ENCODE results near the gene DGKB. TPM values are rescaled to one million over a fixed set of nuclear protein-coding genes. Genes with fewer than 3 reads are reported as not detected.

DGKB gene
- total RNA-seq, 2 experiments from 2014 or later = not detected

- ATAC-seq (ENCODE audit: low read depth) (no peak), DNase-seq (no peak)
- Mint-ChIP-seq H3K36me3 (no peaks in the 10 kb centered on the region), H3K27ac (no peak overlapping the region), H3K27me3 (no peaks in the 10 kb centered on the region), H3K9me3 (peaks cover 11% of the 10 kb centered on the region), H3K4me1 (no peaks in the 10 kb centered on the region), H3K4me3 (no peak overlapping the region)
- POLR2A ChIA-PET = no interaction called here
Measured at GRCh38 chr7:14583518-14583917, 319.0 kb downstream of the DGKB start.

GRCh38 chr7:14582010-14582409 is 320.5 kb downstream of the DGKB start:
- DNase-seq (no peak), ATAC-seq (ENCODE audit: low read depth) (no peak)
- Mint-ChIP-seq H3K27me3 (no peaks in the 10 kb centered on the region), H3K27ac (no peak overlapping the region), H3K9me3 (peaks cover 11% of the 10 kb centered on the region), H3K4me3 (no peak overlapping the region), H3K4me1 (no peaks in the 10 kb centered on the region), H3K36me3 (no peaks in the 10 kb centered on the region)
- POLR2A ChIA-PET = no interaction called here

GRCh38 chr7:14579971-14580370 is 322.6 kb downstream of the DGKB start:
- no peak for ATAC-seq (ENCODE audit: low read depth)
- POLR2A ChIA-PET = no interaction called here
- no peaks in the 10 kb centered on the region for H3K27me3 Mint-ChIP-seq
- no peaks in the 10 kb centered on the region for H3K36me3 Mint-ChIP-seq
- DNase-seq = no peak
- no peak overlapping the region for H3K4me3 Mint-ChIP-seq
- H3K4me1 Mint-ChIP-seq = no peaks in the 10 kb centered on the region
- peaks cover 5% of the 10 kb centered on the region for H3K9me3 Mint-ChIP-seq
- no peak overlapping the region for H3K27ac Mint-ChIP-seq

GRCh38 chr7:14576578-14576977 is 326.0 kb downstream of the DGKB start:
- Mint-ChIP-seq H3K27me3 (no peaks in the 10 kb centered on the region), H3K36me3 (no peaks in the 10 kb centered on the region), H3K4me3 (no peak overlapping the region), H3K9me3 (peaks cover 1% of the 10 kb centered on the region), H3K27ac (no peak overlapping the region), H3K4me1 (no peaks in the 10 kb centered on the region)
- POLR2A ChIA-PET = no interaction called here
- DNase-seq = no peak
- no peak for ATAC-seq (ENCODE audit: low read depth)

- POLR2A ChIA-PET = no interaction called here
Measured at GRCh38 chr7:14570750-14571607, 331.6 kb downstream of the DGKB start.

GRCh38 chr7:14552060-14552459 is 350.5 kb downstream of the DGKB start:
- POLR2A ChIA-PET = no interaction called here
- Mint-ChIP-seq H3K36me3 (no peaks in the 10 kb centered on the region), H3K27me3 (no peaks in the 10 kb centered on the region), H3K9me3 (no peaks in the 10 kb centered on the region), H3K4me1 (no peaks in the 10 kb centered on the region), H3K27ac (no peak overlapping the region), H3K4me3 (no peak overlapping the region)
- no peak for ATAC-seq (ENCODE audit: low read depth)
- DNase-seq = no peak

More at GRCh38 chr7:14570750-14571607, 331.6 kb downstream of the DGKB start:
- ATAC-seq (ENCODE audit: low read depth) (no peak), DNase-seq (no peak)
- Mint-ChIP-seq H3K4me3 (no peak overlapping the region), H3K4me1 (no peaks in the 10 kb centered on the region), H3K27me3 (no peaks in the 10 kb centered on the region), H3K27ac (no peak overlapping the region), H3K36me3 (no peaks in the 10 kb centered on the region), H3K9me3 (peaks cover 1% of the 10 kb centered on the region)

GRCh38 chr7:14551310-14551709 is 351.2 kb downstream of the DGKB start:
- Mint-ChIP-seq H3K4me3 (no peak overlapping the region), H3K36me3 (no peaks in the 10 kb centered on the region), H3K4me1 (no peaks in the 10 kb centered on the region), H3K9me3 (no peaks in the 10 kb centered on the region), H3K27me3 (no peaks in the 10 kb centered on the region), H3K27ac (no peak overlapping the region)
- POLR2A ChIA-PET = no interaction called here
- DNase-seq (no peak), ATAC-seq (ENCODE audit: low read depth) (no peak)

- ATAC-seq (ENCODE audit: low read depth) = no peak
- no peak for DNase-seq
- H3K9me3 Mint-ChIP-seq = peaks cover 1% of the 10 kb centered on the region
- H3K4me3 Mint-ChIP-seq = no peak overlapping the region
- H3K27me3 Mint-ChIP-seq = no peaks in the 10 kb centered on the region
- H3K4me1 Mint-ChIP-seq = no peaks in the 10 kb centered on the region
- no peaks in the 10 kb centered on the region for H3K36me3 Mint-ChIP-seq
- POLR2A ChIA-PET = no interaction called here
- H3K27ac Mint-ChIP-seq = no peak overlapping the region
Measured at GRCh38 chr7:14542624-14543023, 359.9 kb downstream of the DGKB start.

GRCh38 chr7:14521183-14521582 is 381.4 kb downstream of the DGKB start:
- Mint-ChIP-seq H3K4me3 (no peak overlapping the region), H3K4me1 (no peaks in the 10 kb centered on the region), H3K27ac (no peak overlapping the region), H3K9me3 (peaks cover 3% of the 10 kb centered on the region), H3K36me3 (no peaks in the 10 kb centered on the region), H3K27me3 (no peaks in the 10 kb centered on the region)
- POLR2A ChIA-PET = no interaction called here
- ATAC-seq (ENCODE audit: low read depth) = no peak
- DNase-seq = no peak

GRCh38 chr7:14510268-14510667 is 392.3 kb downstream of the DGKB start:
- H3K9me3 Mint-ChIP-seq = peaks cover 7% of the 10 kb centered on the region
- DNase-seq (no peak), ATAC-seq (ENCODE audit: low read depth) (no peak)
- no peak overlapping the region for H3K4me3 Mint-ChIP-seq
- POLR2A ChIA-PET = no interaction called here
- no peaks in the 10 kb centered on the region for H3K4me1 Mint-ChIP-seq
- no peaks in the 10 kb centered on the region for H3K27me3 Mint-ChIP-seq
- H3K27ac Mint-ChIP-seq = no peak overlapping the region
- H3K36me3 Mint-ChIP-seq = no peaks in the 10 kb centered on the region

- Mint-ChIP-seq H3K9me3 (peaks cover 11% of the 10 kb centered on the region), H3K27ac (no peak overlapping the region), H3K36me3 (no peaks in the 10 kb centered on the region), H3K4me1 (no peaks in the 10 kb centered on the region), H3K4me3 (no peak overlapping the region), H3K27me3 (no peaks in the 10 kb centered on the region)
- ATAC-seq (ENCODE audit: low read depth) = no peak
- POLR2A ChIA-PET = no interaction called here
- no peak for DNase-seq
Measured at GRCh38 chr7:14507617-14508016, 394.9 kb downstream of the DGKB start.

GRCh38 chr7:14505906-14506305 is 396.6 kb downstream of the DGKB start:
- Mint-ChIP-seq H3K4me3 (no peak overlapping the region), H3K36me3 (no peaks in the 10 kb centered on the region), H3K9me3 (peaks cover 9% of the 10 kb centered on the region), H3K4me1 (no peaks in the 10 kb centered on the region), H3K27ac (no peak overlapping the region), H3K27me3 (no peaks in the 10 kb centered on the region)
- DNase-seq = no peak
- ATAC-seq (ENCODE audit: low read depth) = no peak
- POLR2A ChIA-PET = no interaction called here

- no peaks in the 10 kb centered on the region for H3K36me3 Mint-ChIP-seq
- no peak overlapping the region for H3K4me3 Mint-ChIP-seq
Measured at GRCh38 chr7:14504134-14504533, 398.4 kb downstream of the DGKB start.

GRCh38 chr7:14503623-14504022 is 398.9 kb downstream of the DGKB start:
- POLR2A ChIA-PET = no interaction called here
- DNase-seq = no peak
- Mint-ChIP-seq H3K36me3 (no peaks in the 10 kb centered on the region), H3K27ac (no peak overlapping the region), H3K9me3 (peaks cover 6% of the 10 kb centered on the region), H3K27me3 (no peaks in the 10 kb centered on the region), H3K4me1 (no peaks in the 10 kb centered on the region), H3K4me3 (no peak overlapping the region)
- ATAC-seq (ENCODE audit: low read depth) = no peak

More at GRCh38 chr7:14504134-14504533, 398.4 kb downstream of the DGKB start:
- Mint-ChIP-seq H3K27me3 (no peaks in the 10 kb centered on the region), H3K4me1 (no peaks in the 10 kb centered on the region), H3K27ac (no peak overlapping the region), H3K9me3 (peaks cover 6% of the 10 kb centered on the region)
- POLR2A ChIA-PET = no interaction called here
- DNase-seq (no peak), ATAC-seq (ENCODE audit: low read depth) (no peak)

Data from activated naive CD8-positive, alpha-beta T cell treated with anti-CD3 and anti-CD28 coated beads, Interleukin-2, amount 10 ng/mL, durations not matched to agents 7 days and 5 days (primary cell).